Uterus (tissue), 2 donors: ENCODE results near the gene COG6.

Experiments used
- POLR2A ChIP-seq, 2 donors: fragments of 450-650 bp; IDR thresholded peaks; one replicate each; pipeline ENCODE4 v1.6.1; 2016; ENCODE audit warnings: antibody characterized with exemption in 2 of 2, mild to moderate bottlenecking in 1 of 2, moderate library complexity in 1 of 2
- TF ChIP-seq, protein P1 (sequence below), 4 experiments: fragments of 200-600 bp in 2 of 4; fragments of 450-650 bp in 2 of 4; sonication (generic) in 2 of 4; IDR thresholded peaks; one replicate each; pipeline ENCODE4 v1.5.1; 2016 to 2019; ENCODE audit warnings: antibody characterized with exemption in 4 of 4, mild to moderate bottlenecking in 2 of 4, moderate library complexity in 1 of 4

- TF ChIP-seq, protein P1, sequence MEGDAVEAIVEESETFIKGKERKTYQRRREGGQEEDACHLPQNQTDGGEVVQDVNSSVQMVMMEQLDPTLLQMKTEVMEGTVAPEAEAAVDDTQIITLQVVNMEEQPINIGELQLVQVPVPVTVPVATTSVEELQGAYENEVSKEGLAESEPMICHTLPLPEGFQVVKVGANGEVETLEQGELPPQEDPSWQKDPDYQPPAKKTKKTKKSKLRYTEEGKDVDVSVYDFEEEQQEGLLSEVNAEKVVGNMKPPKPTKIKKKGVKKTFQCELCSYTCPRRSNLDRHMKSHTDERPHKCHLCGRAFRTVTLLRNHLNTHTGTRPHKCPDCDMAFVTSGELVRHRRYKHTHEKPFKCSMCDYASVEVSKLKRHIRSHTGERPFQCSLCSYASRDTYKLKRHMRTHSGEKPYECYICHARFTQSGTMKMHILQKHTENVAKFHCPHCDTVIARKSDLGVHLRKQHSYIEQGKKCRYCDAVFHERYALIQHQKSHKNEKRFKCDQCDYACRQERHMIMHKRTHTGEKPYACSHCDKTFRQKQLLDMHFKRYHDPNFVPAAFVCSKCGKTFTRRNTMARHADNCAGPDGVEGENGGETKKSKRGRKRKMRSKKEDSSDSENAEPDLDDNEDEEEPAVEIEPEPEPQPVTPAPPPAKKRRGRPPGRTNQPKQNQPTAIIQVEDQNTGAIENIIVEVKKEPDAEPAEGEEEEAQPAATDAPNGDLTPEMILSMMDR (IDR thresholded peaks at IDR 0.05), result no peak
- no peak for TF ChIP-seq POLR2A (IDR thresholded peaks at IDR 0.05)
These were observed 15.0 kb downstream of the COG6 start for GRCh38 chr13:39670445-39670844.
